ENCODE results near the gene ABCA9.

DNA sequence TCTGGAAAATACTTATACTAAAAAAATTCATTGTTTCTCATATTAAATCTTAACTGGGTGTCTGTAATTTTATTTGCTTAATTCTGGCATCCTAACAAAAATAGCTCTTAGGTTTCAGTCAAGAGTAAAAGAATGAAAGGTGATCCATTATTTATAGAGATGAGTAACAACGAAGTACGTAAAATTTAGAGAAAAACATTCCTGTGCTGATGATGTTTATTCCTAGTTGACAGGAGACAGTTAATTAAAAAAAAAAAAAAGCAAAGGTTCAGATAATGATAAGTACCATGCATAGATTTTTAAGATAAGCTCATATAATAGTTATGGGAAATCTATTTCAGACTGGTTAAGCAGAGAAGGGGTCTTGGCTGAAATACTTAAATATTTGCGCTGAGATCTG, 50.8 kb downstream of the ABCA9 start:
- TF ChIP-seq, protein P1, sequence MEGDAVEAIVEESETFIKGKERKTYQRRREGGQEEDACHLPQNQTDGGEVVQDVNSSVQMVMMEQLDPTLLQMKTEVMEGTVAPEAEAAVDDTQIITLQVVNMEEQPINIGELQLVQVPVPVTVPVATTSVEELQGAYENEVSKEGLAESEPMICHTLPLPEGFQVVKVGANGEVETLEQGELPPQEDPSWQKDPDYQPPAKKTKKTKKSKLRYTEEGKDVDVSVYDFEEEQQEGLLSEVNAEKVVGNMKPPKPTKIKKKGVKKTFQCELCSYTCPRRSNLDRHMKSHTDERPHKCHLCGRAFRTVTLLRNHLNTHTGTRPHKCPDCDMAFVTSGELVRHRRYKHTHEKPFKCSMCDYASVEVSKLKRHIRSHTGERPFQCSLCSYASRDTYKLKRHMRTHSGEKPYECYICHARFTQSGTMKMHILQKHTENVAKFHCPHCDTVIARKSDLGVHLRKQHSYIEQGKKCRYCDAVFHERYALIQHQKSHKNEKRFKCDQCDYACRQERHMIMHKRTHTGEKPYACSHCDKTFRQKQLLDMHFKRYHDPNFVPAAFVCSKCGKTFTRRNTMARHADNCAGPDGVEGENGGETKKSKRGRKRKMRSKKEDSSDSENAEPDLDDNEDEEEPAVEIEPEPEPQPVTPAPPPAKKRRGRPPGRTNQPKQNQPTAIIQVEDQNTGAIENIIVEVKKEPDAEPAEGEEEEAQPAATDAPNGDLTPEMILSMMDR (conservative IDR thresholded peaks at IDR 0.05; ENCODE audit: low read depth, low read length): no peak
- no peak for TF ChIP-seq EZH2phosphoT487 (IDR thresholded peaks at IDR 0.05; ENCODE audit: borderline replicate concordance, low read length)

Measured in PC-3 (cell line).